Hematopoietic multipotent progenitor cell (in vitro differentiated cells): ENCODE data around the gene MAN1A1. TPM values are rescaled to one million over a fixed set of nuclear protein-coding genes. Genes with fewer than 3 reads are reported as not detected.
A peak's percentile ranks its signal among the peaks of the same experiment; 100 is the strongest.

Experiments used
- DNase-seq, 3 donors: peaks; one replicate each; pipeline ENCODE4 v3.0.0-alpha.2; 2011 to 2015; ENCODE audit warnings: low read depth in 2 of 3, low spot score in 2 of 3
- total RNA-seq: library from RNA; depleted of rRNA; stranded (reverse); fragments of >200 nt; gene quantifications from one replicate; pipeline ENCODE4 v1.2.3, GENCODE V29; 2012

MAN1A1 gene
- total RNA-seq, 1 donor: 109 TPM

- no peak for DNase-seq
Measured at GRCh38 chr6:119243037-119243436, 106.5 kb downstream of the MAN1A1 start.

GRCh38 chr6:119241540-119242309 is 107.8 kb downstream of the MAN1A1 start:
- DNase-seq: no peak

- peak in 1 of 3 donors; percentile 14 for DNase-seq
Measured at GRCh38 chr6:119241111-119241465, 108.5 kb downstream of the MAN1A1 start.

GRCh38 chr6:119240257-119241110 is 109.1 kb downstream of the MAN1A1 start:
- no peak for DNase-seq

- DNase-seq: no peak
Measured at GRCh38 chr6:119237177-119237715, 112.3 kb downstream of the MAN1A1 start.

- no peak for DNase-seq
Measured at GRCh38 chr6:119234941-119235340, 114.6 kb downstream of the MAN1A1 start.

GRCh38 chr6:119234457-119234856 is 115.1 kb downstream of the MAN1A1 start:
- DNase-seq: no peak

GRCh38 chr6:119233312-119233984 is 116.1 kb downstream of the MAN1A1 start:
- DNase-seq: no peak

GRCh38 chr6:119231394-119231793 is 118.2 kb downstream of the MAN1A1 start:
- DNase-seq: no peak

GRCh38 chr6:119230160-119230559 is 119.4 kb downstream of the MAN1A1 start:
- no peak for DNase-seq

GRCh38 chr6:119227377-119227776 is 122.2 kb downstream of the MAN1A1 start:
- DNase-seq: no peak

- DNase-seq: no peak
Measured at GRCh38 chr6:119226089-119226488, 123.5 kb downstream of the MAN1A1 start.

GRCh38 chr6:119224095-119224701 is 125.4 kb downstream of the MAN1A1 start:
- no peak for DNase-seq

GRCh38 chr6:119220452-119220851 is 129.1 kb downstream of the MAN1A1 start:
- DNase-seq: no peak

- DNase-seq: no peak
Measured at GRCh38 chr6:119218548-119218947, 131.0 kb downstream of the MAN1A1 start.

- DNase-seq: no peak
Measured at GRCh38 chr6:119215885-119216590, 133.5 kb downstream of the MAN1A1 start.

- DNase-seq: no peak
Measured at GRCh38 chr6:119215309-119215708, 134.3 kb downstream of the MAN1A1 start.

- DNase-seq: no peak
Measured at GRCh38 chr6:119210596-119210995, 139.0 kb downstream of the MAN1A1 start.

GRCh38 chr6:119209452-119210205 is 139.9 kb downstream of the MAN1A1 start:
- DNase-seq: no peak
